Thyroid gland (tissue), 4 donors: ENCODE results near the gene GABPB2.

ENCODE experiments used
- POLR2A ChIP-seq, 2 donors: fragments of 450-650 bp; IDR thresholded peaks; one replicate each; pipeline ENCODE4 v1.6.1; 2017; ENCODE audit warnings: antibody characterized with exemption in 2 of 2, mild to moderate bottlenecking in 2 of 2, moderate library complexity in 1 of 2
- TF ChIP-seq, protein P1 (sequence below), 6 experiments: fragments of 200-600 bp in 3 of 6; fragments of 450-650 bp in 3 of 6; sonication (generic) in 3 of 6; IDR thresholded peaks; one replicate each; pipeline ENCODE4 v1.5.1; 2016 to 2019; ENCODE audit warnings: antibody characterized with exemption in 6 of 6, mild to moderate bottlenecking in 2 of 6, inconsistent platforms in 1 of 6, moderate library complexity in 1 of 6

DNA sequence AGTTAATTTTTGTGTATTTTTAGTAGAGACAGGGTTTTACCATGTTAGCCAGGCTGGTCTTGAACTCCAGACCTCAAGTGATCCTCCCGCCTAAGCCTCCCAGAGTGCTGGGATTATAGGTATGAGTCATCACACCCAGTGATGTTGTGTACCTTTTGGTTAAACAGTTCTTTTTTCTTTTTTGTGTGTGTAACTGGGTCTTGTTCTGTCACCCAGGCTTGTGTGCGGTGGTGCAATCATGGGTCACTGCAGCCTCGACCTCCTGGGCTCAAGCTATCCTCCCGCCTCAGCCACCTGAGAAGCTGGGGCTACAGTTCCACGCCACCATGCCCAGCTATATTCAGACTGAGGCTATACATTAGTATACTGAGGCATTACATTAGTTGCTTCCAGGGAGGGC, 37.8 kb downstream of the GABPB2 start:
- TF ChIP-seq, protein P1, sequence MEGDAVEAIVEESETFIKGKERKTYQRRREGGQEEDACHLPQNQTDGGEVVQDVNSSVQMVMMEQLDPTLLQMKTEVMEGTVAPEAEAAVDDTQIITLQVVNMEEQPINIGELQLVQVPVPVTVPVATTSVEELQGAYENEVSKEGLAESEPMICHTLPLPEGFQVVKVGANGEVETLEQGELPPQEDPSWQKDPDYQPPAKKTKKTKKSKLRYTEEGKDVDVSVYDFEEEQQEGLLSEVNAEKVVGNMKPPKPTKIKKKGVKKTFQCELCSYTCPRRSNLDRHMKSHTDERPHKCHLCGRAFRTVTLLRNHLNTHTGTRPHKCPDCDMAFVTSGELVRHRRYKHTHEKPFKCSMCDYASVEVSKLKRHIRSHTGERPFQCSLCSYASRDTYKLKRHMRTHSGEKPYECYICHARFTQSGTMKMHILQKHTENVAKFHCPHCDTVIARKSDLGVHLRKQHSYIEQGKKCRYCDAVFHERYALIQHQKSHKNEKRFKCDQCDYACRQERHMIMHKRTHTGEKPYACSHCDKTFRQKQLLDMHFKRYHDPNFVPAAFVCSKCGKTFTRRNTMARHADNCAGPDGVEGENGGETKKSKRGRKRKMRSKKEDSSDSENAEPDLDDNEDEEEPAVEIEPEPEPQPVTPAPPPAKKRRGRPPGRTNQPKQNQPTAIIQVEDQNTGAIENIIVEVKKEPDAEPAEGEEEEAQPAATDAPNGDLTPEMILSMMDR (IDR thresholded peaks at IDR 0.05) = no peak
- TF ChIP-seq POLR2A (IDR thresholded peaks at IDR 0.05) = no peak
